HEK293 (cell line): ENCODE measurements around the gene GNB1L.

Source experiments
- OVOL3 ChIP-seq: fragments of 450-650 bp; formaldehyde crosslinking; IDR thresholded peaks from 2 replicates; pipeline ENCODE4 v1.5.1; 2016; ENCODE audit warnings: missing biosample characterization, missing genetic modification characterization
- TF ChIP-seq, protein P1 (sequence below): fragments of 450-650 bp; formaldehyde crosslinking; IDR thresholded peaks from 2 replicates; pipeline ENCODE4 v1.5.1; 2016; ENCODE audit warnings: missing biosample characterization, missing genetic modification characterization

DNA sequence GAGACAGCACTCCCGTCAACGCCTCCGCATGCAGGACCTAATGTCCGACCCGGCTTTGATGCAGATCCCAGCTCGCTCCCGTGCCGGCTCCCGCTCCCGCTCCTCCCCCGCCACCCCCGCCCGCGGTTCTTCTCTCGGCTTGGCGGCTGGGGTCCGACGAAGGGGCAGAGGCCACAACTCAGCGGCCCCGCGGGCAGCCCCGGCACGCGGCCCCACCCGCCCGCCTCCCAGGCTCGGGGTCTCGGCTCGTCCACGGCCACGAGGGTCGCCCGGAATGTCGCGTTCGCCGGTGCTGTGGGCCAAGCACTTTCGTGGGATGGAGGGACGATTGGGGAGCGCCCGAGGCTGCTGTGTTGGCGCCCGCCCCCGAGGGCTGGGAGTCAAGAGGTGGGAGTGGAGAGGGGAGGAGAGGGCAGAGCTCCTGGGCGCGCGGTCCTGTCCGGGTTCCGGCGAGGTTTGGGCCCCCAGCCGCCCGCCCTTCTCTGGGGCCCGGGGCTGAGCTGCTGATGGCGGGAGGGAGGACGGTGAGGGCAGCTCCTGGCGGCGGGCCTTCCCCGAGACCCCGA is 99.4 kb downstream of the GNB1L start:
- TF ChIP-seq, protein P1, sequence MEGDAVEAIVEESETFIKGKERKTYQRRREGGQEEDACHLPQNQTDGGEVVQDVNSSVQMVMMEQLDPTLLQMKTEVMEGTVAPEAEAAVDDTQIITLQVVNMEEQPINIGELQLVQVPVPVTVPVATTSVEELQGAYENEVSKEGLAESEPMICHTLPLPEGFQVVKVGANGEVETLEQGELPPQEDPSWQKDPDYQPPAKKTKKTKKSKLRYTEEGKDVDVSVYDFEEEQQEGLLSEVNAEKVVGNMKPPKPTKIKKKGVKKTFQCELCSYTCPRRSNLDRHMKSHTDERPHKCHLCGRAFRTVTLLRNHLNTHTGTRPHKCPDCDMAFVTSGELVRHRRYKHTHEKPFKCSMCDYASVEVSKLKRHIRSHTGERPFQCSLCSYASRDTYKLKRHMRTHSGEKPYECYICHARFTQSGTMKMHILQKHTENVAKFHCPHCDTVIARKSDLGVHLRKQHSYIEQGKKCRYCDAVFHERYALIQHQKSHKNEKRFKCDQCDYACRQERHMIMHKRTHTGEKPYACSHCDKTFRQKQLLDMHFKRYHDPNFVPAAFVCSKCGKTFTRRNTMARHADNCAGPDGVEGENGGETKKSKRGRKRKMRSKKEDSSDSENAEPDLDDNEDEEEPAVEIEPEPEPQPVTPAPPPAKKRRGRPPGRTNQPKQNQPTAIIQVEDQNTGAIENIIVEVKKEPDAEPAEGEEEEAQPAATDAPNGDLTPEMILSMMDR = no peak
- TF ChIP-seq OVOL3 (tag by site-specific recombination) = no peak
